Epithelial cell of proximal tubule (primary cell): ENCODE data around the gene IRF2BP1. TPM values are rescaled to one million over a fixed set of nuclear protein-coding genes. Genes with fewer than 3 reads are reported as not detected.

Experiments used
- DNase-seq: peaks from one replicate; pipeline ENCODE4 v3.0.0-alpha.2; 2011; ENCODE audit warnings: low read depth
- H3K4me3 ChIP-seq: 2 replicates; pipeline ENCODE4 v1.5.1; 2011; ENCODE audit warnings: low read depth, mild to moderate bottlenecking, low read length
- CTCF ChIP-seq: conservative IDR thresholded peaks from 2 replicates; pipeline ENCODE4 v1.5.1; 2012; ENCODE audit warnings: low read depth, mild to moderate bottlenecking, low read length
- total RNA-seq: library from RNA; depleted of rRNA; stranded (reverse); fragments of >200 nt; gene quantifications from 2 replicates; pipeline ENCODE4 v1.2.3, GENCODE V29; 2015

IRF2BP1 gene
- total RNA-seq, 1 donor from 2014 or later = 26.8 TPM

GRCh38 chr19:45852983-45853382 lies 33.0 kb downstream of the IRF2BP1 start:
- no peak for DNase-seq
- TF ChIP-seq CTCF = no peak
- no peak overlapping the region for H3K4me3 ChIP-seq

GRCh38 chr19:45852145-45852750 lies 33.7 kb downstream of the IRF2BP1 start:
- H3K4me3 ChIP-seq = no peak overlapping the region
- no peak for DNase-seq
- no peak for TF ChIP-seq CTCF

- DNase-seq = no peak
- no peak overlapping the region for H3K4me3 ChIP-seq
- TF ChIP-seq CTCF = peak; percentile 39
These were observed 37.0 kb downstream of the IRF2BP1 start for GRCh38 chr19:45848922-45849321.

- no peak for DNase-seq
- TF ChIP-seq CTCF = no peak
- no peak overlapping the region for H3K4me3 ChIP-seq
These were observed 38.3 kb downstream of the IRF2BP1 start for GRCh38 chr19:45847663-45848062.

- no peak overlapping the region for H3K4me3 ChIP-seq
- DNase-seq = no peak
- no peak for TF ChIP-seq CTCF
These were observed 43.7 kb downstream of the IRF2BP1 start for GRCh38 chr19:45842198-45842597.

GRCh38 chr19:45834970-45835369 lies 51.0 kb downstream of the IRF2BP1 start:
- peak; percentile 16 for DNase-seq
- no peak for TF ChIP-seq CTCF
- H3K4me3 ChIP-seq = no peak overlapping the region

Other genes starting within 250 kb of the IRF2BP1 start
- 17.7 and 33.6 TPM in 2 replicates for gene EML2, start 246.7 kb downstream of the IRF2BP1 start, total RNA-seq
- gene GIPR, start 217.9 kb downstream of the IRF2BP1 start, total RNA-seq = 0.22 and 0.86 TPM in 2 replicates
- 331 and 431 TPM in 2 replicates for gene SNRPD2, start 194.2 kb downstream of the IRF2BP1 start, total RNA-seq
- 19.3 and 25.2 TPM in 2 replicates for gene QPCTL, start 193.5 kb downstream of the IRF2BP1 start, total RNA-seq
- gene FBXO46, start 155.2 kb downstream of the IRF2BP1 start, total RNA-seq = 6.6 and 11.5 TPM in 2 replicates
- not detected in 2 replicates for gene MEIOSIN, start 152.7 kb downstream of the IRF2BP1 start, total RNA-seq
- gene SIX5, start 116.9 kb downstream of the IRF2BP1 start, total RNA-seq = 8.2 and 11.2 TPM in 2 replicates
- 10.9 and 21.0 TPM in 2 replicates for gene DMPK, start 103.7 kb downstream of the IRF2BP1 start, total RNA-seq
- 35.7 and 38.8 TPM in 2 replicates for gene DMWD, start 93.3 kb downstream of the IRF2BP1 start, total RNA-seq
- gene RSPH6A, start 70.8 kb downstream of the IRF2BP1 start, total RNA-seq = 0.07 TPM in 1 of 2 replicates, not detected in the other
- gene SYMPK, start 23.0 kb downstream of the IRF2BP1 start, total RNA-seq = 22.9 and 26.0 TPM in 2 replicates
- gene FOXA3, start 21.8 kb downstream of the IRF2BP1 start, total RNA-seq = 1.1 and 2.8 TPM in 2 replicates
- gene MYPOP, start 16.5 kb upstream of the IRF2BP1 start, total RNA-seq = 1.3 and 2.0 TPM in 2 replicates
- gene NANOS2, start 28.6 kb upstream of the IRF2BP1 start, total RNA-seq = not detected in 2 replicates
- not detected in 2 replicates for gene NOVA2, start 87.7 kb upstream of the IRF2BP1 start, total RNA-seq
- gene CCDC61, start 109.3 kb upstream of the IRF2BP1 start, total RNA-seq = 10.1 and 10.8 TPM in 2 replicates
- not detected in 2 replicates for gene PGLYRP1, start 136.9 kb upstream of the IRF2BP1 start, total RNA-seq
- not detected in 2 replicates for gene IGFL4, start 154.9 kb upstream of the IRF2BP1 start, total RNA-seq
- not detected in 2 replicates for gene IGFL3, start 238.5 kb upstream of the IRF2BP1 start, total RNA-seq